ENCODE data around the gene WDR64. TPM values are rescaled to one million over a fixed set of nuclear protein-coding genes. Genes with fewer than 3 reads are reported as not detected.

WDR64 gene
- polyA plus RNA-seq, 5 donors = 0.09 to 0.38 (median 0.22) TPM

- no peak for DNase-seq
Observed at GRCh38 chr1:241630899-241631298, 21.2 kb upstream of the WDR64 start.

- no peak for DNase-seq
Observed at GRCh38 chr1:241631674-241632073, 20.4 kb upstream of the WDR64 start.

GRCh38 chr1:241632987-241633386 is 19.1 kb upstream of the WDR64 start:
- DNase-seq = no peak

GRCh38 chr1:241635556-241636152 is 16.4 kb upstream of the WDR64 start:
- no peak for DNase-seq

- no peak for DNase-seq
Observed at GRCh38 chr1:241636291-241636690, 15.8 kb upstream of the WDR64 start.

- DNase-seq = no peak
Observed at GRCh38 chr1:241637046-241637590, 15.0 kb upstream of the WDR64 start.

- no peak for DNase-seq
Observed at GRCh38 chr1:241637604-241638003, 14.5 kb upstream of the WDR64 start.

GRCh38 chr1:241638099-241638682 is 13.9 kb upstream of the WDR64 start:
- no peak for DNase-seq

GRCh38 chr1:241638909-241639622 is 13.0 kb upstream of the WDR64 start:
- no peak for DNase-seq

GRCh38 chr1:241639623-241640148 is 12.4 kb upstream of the WDR64 start:
- DNase-seq = peak in 1 of 2 donors; percentile 38

GRCh38 chr1:241640149-241640866 is 11.8 kb upstream of the WDR64 start, which contains the start of the genes CHML and OPN3:
TSS of gene CHML (minus strand) at chr1:241640369. CDS start at chr1:241635766, 4,603 bp downstream.
TSS of gene OPN3 (minus strand) at chr1:241640369. CDS start at chr1:241640254, 115 bp downstream.
- DNase-seq = peak; percentile 92 to 93

- DNase-seq = no peak
Observed at GRCh38 chr1:241640867-241641622, 11.0 kb upstream of the WDR64 start.

- DNase-seq = no peak
Observed at GRCh38 chr1:241641773-241642592, 10.1 kb upstream of the WDR64 start.

- DNase-seq = no peak
Observed at GRCh38 chr1:241642593-241642944, 9.5 kb upstream of the WDR64 start.

- DNase-seq = no peak
Observed at GRCh38 chr1:241644259-241644658, 7.8 kb upstream of the WDR64 start.

GRCh38 chr1:241645199-241645598 is 6.9 kb upstream of the WDR64 start:
- DNase-seq = no peak

- DNase-seq = no peak
Observed at GRCh38 chr1:241646201-241646600, 5.9 kb upstream of the WDR64 start.

GRCh38 chr1:241647658-241648057 is 4.4 kb upstream of the WDR64 start:
- no peak for DNase-seq

GRCh38 chr1:241648159-241648558 is 3.9 kb upstream of the WDR64 start:
- DNase-seq = no peak

GRCh38 chr1:241654019-241654418 is 1.9 kb downstream of the WDR64 start:
- DNase-seq = no peak

Measured in right lung (tissue), 5 donors.